NK-92 (cell line): ENCODE results near the gene USP13.

Experiments
- DNase-seq: peaks from one replicate; lab custom pipeline; 2025; ENCODE audit not compliant: unreplicated experiment; lab: John Stamatoyannopoulos, UW

The USP13 gene

DNA sequence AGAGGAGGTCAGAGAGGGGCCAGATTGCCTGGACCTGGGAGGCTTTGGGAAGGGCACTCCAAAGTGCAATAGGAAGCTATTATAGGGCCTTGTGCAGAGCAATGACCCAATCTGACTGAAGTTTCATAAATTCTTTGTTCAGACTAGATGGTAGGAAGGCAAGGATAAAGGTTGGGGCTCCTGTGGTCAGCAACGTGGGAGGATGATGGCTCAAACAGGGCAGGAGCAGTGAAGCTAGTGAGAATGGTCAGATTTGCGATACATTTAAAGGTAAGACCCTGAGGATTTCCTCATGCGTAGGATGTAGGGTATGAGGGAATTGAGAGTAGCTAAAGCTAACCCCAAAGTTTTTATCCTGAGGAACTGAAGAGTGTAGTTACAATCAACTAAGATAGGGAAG lies 139.0 kb downstream of the USP13 start:
- DNase-seq = no peak

DNA sequence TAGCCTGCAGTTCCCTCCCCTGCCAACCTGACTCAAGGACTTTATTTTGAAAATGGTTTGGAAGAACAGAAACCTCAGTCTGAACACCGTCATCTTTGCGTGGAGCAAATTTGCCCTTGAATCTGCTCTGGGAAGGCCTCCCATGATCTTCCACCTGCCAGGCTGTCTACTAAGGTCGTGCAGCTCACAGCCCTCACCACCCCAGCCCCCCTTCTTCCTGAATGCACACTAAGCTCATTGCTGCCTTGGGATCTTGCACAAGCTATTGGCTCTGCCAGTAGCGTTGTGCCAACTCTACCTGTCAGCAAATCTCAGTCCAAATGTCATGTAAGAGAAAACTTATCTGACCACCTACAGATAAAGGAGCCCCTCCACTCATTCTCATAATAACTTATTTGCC lies 141.5 kb downstream of the USP13 start:
- no peak for DNase-seq

DNA sequence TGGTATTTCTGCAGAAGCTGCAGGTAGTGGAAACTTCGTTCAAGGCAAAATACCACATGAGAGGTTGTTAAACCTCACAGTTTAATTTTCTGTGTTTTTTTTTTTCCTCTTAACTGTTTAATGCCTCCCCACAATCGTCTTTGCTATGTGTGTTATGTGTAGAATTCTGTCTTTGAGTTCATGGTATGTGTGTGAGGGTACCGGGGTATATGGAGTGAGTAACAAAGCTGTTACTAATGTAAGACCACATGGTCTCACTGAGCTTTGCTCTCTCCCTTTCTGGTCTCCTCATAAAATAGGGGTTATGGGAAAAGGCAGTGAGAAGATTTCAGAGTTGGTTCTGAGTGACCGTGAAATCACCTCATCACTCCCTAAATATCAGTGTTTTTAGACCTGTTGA lies 143.6 kb downstream of the USP13 start:
- DNase-seq = no peak

DNA sequence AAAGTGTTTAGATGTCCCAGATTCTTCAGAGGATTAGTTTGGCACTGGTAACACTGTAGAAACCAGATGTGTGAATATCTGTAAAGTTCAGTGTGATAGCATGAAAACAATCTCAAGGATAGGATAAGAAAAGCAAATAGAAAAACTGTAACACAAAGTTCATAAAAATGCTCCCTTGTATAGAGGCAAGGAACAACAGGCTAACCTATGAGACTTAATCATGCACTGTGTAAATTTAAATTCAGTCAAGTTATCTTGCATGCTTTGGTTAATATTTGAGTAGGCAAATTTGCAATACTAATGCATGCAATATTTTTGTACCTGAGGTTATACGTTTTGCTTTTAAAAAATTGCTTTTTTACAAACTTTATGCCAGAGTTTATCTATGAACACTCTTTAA lies 144.4 kb downstream of the USP13 start:
- no peak for DNase-seq

DNA sequence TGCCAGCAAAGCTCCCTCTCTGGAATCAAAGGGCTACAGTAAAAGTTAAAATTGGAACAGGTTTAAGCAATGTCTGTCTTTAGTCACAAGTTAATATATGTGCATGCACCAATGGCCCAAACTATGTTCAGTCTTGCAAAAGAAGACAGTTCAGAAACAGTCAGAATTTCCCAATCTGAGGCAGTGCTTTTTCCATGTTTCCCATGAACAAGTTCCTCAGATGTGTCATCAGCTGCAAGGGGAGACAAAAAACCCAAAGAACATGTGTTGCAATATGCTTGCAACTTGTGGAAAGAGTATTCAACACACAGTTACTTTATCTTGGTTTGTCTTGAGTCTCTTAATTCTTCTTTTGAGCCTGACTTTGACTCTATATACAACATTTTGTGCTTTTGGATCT lies 148.4 kb downstream of the USP13 start:
- no peak for DNase-seq

DNA sequence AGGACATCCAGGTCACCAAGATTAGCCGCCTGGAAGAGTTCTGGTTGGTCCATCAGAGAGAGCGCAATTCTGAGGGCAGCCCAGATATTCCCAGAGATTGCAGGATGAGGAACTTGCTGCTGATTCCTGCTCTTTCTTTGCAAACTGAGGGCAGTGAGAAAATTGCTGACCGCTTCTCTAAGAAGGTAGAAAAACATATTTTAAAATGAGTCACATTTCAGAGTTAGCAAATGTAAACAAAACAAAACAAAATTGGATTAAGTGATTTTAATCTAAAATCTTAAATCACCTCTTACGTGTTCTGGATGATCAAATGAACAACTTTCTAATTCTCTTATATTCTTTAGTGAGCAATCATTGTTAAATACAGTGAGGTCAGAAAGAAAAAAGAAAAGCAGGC lies 149.0 kb downstream of the USP13 start:
- no peak for DNase-seq

DNA sequence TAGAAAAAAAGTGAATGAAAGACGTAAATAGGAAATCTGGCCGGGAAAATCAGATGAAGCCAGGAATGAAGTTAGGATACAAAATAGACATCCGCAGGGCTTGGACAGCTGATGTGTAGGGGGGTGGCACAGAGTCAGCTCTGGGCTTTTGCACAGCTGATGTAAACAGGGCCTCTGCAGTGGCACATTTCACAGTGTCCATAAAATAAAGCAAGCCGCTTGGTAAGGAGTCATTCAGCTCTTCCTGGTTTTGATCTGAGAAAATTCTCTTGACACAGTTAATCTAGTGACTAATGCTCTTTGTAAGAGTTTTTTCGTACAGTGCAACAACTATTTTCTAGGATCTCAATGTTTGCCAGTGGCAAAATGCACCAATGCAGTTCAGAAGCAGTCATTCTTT lies 153.3 kb downstream of the USP13 start:
- DNase-seq = no peak

DNA sequence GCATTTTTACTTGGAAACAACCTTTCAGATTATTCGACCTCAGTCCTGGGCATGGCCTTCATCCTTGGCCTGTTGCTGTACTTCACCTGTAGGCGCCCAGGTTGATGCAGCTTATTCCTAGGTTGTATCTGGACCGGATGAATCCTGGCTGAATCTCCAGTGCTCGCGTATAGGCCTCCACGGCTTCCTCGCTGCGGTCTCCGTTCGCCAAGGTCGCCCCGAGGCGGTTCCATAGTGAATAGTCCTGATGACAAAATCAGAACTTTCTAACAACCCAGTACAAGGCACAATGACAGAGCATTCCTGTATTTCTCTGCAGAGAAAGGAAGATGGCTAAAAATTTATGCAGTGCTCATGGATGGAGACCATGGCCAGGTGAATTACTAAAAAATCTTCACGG lies 154.7 kb downstream of the USP13 start:
- no peak for DNase-seq

DNA sequence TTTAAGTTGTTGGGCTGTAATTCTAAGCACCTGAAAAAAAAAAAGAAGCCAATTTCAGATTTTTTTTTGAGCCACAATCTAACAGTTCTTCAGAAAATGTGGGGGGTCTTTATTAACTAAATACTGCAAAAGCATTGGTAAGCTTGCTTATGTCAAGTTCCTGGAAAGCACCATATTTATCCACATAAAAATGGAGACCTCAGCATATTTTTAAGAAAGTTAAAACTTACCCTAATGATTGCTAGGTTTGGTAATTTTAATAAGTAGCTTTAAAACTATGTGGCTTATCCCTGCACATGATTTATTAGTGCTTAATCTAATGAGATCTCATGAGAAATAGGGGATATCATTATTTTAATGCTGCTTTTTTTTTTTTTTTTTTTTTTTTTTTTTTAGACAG lies 156.8 kb downstream of the USP13 start:
- no peak for DNase-seq

DNA sequence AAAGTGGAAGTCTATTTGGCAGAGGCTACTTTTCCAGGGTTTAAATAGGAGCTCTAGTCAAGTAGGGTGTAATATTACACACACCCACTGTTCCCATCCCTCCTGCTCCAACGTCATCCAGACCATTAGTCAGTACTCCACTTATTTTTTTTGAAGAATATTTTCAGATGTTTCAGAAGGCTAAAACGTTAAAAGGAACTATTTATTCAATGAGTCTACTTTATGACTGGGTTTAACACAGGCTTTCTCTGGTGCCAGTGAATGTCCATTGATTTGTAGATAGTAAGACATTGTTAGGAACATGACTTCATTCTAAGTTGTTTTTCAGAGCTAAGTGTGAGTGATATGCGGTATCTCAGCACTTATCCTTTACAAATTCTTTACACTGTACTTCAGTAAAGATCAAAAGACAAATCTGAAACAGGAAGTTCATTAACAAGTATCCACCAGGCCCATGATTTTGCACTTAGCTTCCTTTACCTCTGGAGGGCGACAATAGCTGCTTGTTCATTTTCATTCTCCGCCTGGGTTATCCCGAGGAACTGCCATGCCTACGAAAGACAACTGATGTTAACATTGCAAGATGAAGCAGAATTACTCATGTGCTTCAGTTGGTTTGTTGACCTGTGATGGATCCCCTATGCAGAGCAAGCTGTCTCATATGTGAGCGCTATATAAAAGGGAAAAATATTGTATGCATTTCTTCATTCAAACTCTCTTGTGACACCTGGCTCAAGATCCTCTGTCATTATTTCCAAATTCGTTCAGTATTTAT lies 158.7 kb downstream of the USP13 start:
- no peak for DNase-seq

DNA sequence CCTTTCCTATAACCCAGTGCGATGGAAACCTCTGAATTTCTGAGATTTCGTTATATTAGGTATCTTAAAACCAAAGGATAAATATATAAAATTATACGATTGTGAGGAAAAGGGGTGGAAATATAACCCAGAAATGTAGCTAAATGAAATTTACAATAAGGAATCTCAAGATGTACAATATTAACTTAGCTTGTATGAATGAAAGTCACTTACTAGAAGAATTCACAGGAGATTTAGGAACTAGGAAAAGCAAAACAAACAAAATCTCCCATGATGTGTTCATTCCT lies 159.2 kb downstream of the USP13 start:
- DNase-seq = no peak

DNA sequence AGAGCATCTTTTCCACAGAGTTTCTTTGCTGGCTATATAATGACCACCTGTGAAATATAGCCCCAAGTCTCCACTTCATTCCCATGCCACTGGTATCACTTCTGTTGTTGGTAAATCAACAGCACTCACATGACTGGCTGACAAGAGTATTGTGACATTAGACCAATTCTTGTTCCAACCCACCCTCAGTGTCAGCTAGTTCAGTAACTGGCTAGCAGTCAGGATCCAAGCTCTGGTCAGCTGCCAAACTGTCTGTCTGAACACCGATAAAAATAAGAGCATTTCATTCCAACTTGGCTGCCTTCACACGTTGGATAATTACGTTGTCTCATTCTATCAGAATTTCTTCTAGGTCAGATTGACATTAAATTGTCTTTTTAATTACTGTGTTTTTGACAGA lies 166.5 kb downstream of the USP13 start:
- DNase-seq = no peak

DNA sequence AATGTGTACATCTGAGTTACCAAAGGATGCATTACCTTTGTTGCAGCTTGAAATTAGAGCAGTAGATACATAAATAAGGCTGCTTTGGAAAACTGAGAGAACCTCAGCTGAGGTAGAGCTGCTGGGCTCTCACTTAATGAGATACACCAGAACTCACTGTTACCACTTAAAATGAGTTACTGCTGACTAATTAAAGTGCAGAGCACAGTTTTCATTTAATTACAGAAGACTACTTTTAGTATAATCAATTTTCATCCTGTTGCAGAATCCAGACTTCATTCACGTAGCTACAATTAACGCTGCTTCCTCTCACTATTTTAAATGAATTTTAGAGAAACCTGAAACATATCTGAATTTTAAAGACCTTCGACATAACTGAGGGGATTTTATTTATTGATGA lies 169.5 kb downstream of the USP13 start:
- no peak for DNase-seq

DNA sequence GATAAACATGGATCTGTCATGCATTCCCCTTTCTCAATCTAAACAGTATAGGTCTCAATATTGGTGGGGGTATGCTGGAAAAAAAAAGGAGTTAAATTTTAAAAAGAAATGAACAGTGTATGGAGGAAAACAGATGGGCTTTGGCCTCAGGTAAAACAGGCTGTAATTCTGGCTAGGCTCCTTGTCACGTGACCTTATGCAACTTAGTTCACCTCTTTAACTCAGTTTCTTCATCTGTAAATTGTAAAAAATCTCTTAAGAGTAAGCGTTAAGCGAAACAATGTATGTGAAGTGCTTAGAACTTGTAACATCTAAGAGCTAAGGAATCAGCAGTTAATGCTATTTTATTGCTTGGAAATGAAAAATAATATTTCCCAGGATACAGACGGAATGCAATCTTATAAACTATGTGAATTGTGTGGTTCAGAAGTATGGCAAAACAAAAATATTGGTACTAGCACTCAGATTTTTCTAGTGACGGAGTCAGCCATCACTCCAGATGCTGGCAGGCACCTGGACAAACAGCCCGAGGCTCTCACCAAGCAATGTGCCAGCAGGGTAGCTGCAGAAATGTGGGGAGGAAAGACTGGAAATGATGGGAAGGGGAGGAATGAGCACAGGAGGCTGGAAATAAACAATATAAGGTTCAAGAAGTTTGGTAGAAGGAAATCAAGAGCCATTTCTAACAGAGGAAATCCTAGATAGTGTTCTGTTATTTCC lies 172.8 kb downstream of the USP13 start:
- DNase-seq = no peak

DNA sequence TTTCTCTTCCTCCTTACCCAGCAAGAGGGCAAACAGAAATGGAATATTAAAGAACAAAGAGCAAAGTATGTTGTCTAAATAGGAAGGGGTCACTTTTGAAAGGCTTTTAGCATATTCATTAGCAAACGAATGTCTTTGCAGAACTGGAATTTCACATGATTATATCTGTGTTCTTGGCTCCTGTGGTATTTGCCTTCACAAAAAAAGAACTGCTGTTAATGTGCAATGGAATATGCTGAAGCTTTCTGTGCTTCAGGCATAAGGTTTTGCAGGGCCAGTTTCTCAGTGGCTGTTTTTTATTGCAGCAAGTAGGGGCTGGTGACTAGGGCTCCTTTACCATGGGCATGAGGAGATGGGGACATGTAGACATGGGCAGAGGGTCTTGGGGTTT lies 173.4 kb downstream of the USP13 start:
- DNase-seq = no peak

DNA sequence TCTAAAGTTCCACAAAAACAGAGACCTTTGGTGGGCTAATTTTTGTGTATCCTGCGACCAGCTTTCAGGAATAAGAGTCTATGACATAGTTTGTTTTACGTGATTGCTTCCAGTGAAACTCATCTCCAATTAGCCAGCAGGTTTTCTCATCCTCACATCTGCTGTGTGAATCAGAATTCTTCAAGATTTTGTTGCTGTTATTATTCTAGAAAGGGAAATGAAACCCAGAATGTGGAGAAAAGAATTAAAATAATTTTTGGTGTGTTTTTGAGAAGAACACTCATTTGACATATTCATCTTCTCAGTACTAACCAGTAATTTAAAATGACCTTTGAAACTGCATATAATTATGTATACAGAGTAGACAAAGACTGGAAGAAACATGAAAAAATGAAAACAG lies 175.9 kb downstream of the USP13 start:
- DNase-seq = no peak

DNA sequence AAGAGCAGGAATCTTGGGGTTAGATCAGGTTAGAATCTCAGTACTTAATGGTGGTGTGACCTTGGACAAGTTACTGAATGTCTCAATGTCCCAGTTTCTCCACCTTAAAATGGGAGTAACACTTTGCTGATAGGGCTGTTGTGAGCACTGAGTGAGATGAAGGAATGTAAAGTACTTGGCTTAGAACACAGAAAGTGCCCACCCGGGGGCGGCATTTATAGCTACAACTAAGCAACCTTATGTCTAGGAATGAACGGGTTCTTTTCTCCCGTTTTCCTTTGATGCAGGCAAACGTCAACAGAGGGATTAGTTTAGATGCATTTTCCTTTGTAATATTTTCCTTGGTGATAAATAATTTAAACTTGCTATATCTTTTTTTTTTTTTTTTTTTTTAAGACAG lies 176.6 kb downstream of the USP13 start:
- no peak for DNase-seq

DNA sequence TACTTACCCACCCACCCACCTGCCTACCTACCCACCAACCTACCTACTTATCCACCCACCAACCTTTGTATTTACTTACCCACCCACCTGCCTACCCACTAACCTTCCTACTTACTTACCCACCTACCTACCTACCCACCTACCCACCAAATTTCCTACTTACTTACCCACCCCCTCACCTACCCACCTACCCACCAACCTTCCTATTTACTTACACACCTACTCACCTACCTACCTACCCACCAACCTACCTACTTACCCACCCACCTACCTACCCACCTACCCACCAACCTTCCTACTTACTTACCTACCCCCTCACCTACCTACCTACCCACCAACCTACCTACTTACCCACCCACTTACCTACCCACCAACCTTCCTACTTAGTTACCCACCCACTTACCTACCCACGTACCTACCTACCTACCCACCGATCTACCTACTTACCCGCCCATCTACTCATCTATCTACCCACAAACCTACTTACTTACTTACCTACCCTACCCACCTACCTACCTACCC lies 179.6 kb downstream of the USP13 start:
- DNase-seq = no peak

DNA sequence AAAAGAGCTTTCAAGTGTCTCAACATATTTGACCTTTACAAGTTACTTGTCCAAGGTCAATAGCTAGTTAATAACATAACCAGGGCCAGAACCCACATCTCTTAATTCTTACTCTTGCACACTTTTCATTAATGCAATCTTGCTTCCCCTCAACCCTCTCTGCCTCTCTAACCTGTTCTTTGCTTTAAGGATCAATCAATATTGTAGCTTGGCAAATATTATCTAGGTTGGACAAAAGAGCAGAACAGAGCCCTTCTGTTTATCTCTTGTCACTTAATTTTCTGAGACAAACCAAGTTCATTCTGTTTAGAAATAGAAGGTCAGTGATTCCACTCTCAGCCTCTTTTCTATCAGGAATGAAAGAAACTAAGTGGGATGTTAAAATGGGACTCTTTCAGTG lies 180.5 kb downstream of the USP13 start:
- no peak for DNase-seq

DNA sequence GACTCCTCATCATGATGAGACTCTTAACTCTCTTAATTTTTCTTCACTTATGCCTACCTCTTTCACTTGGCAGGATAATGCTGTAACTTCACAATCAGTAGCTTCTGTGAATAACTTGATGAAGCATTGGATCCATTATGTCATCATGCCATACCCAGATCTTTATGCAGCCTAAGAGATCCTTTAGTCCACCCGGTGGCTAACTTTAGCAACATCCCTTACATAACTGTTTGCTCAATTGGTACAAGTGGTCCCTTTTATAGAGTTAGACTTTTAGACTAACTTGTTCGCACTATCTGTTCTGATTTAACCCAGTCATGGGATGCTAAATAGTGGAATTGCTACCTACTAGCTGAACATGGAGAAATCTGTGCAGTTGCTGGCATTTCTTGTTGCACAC lies 184.5 kb downstream of the USP13 start:
- no peak for DNase-seq
